HG02885 (cell line): ENCODE measurements around the gene SLC4A1AP.

ENCODE experiments used
- ATAC-seq: cut with Tn5 transposase; IDR thresholded peaks from one replicate; pipeline ENCODE4 v1.9.1; 2021; ENCODE audit warnings: mild to moderate bottlenecking; ENCODE audit not compliant: unreplicated experiment, poor library complexity

The SLC4A1AP gene

GRCh38 chr2:27736890-27737204 is 73.2 kb downstream of the SLC4A1AP start:
- no peak for ATAC-seq

- no peak for ATAC-seq
These were observed 74.1 kb downstream of the SLC4A1AP start for GRCh38 chr2:27737676-27738348.

GRCh38 chr2:27738349-27739057 is 74.8 kb downstream of the SLC4A1AP start:
- ATAC-seq: no peak

GRCh38 chr2:27739058-27739373 is 75.3 kb downstream of the SLC4A1AP start:
- no peak for ATAC-seq

- ATAC-seq: no peak
These were observed 78.0 kb downstream of the SLC4A1AP start for GRCh38 chr2:27741673-27742072.

- ATAC-seq: no peak
These were observed 78.9 kb downstream of the SLC4A1AP start for GRCh38 chr2:27742571-27742970.
